ENCODE measurements around the gene BEGAIN. TPM values are rescaled to one million over a fixed set of nuclear protein-coding genes. Genes with fewer than 3 reads are reported as not detected.

BEGAIN gene
- total and polyA plus RNA-seq, 2 donors (not counting 3 experiments of a cell fraction or from before 2014, with no cell fraction given): 0.49 TPM; not detected in 1

GRCh38 chr14:100633406-100633805 is 46.2 kb upstream of the BEGAIN start:
- H3K4me2 ChIP-seq (ENCODE audit: insufficient read depth, low read length): no peak overlapping the region
- H3K27ac ChIP-seq (ENCODE audit: insufficient read depth, low read depth, low read length): no peak overlapping the region
- no peaks in the 10 kb centered on the region for H3K36me3 ChIP-seq (ENCODE audit: control insufficient read depth in 2 of 2, extremely low read depth in 1 of 2, insufficient read depth in 2 of 2, low read length in 2 of 2)
- H3K4me3 ChIP-seq (replicated peaks in 1 of 3; ENCODE audit: insufficient read depth in 1 of 3, low read depth in 1 of 3, low read length in 3 of 3): no peak overlapping the region
- DNase-seq (ENCODE audit: low read depth, low spot score) (no peak), FAIRE-seq (no peak)
- no peak overlapping the region for H2AFZ ChIP-seq (ENCODE audit: low read depth, low read length)
- BruUV-seq (replicated peaks): no TSS peak
- H3K79me2 ChIP-seq (ENCODE audit: control insufficient read depth, insufficient read depth, low read length): no peaks in the 10 kb centered on the region
- no peaks in the 10 kb centered on the region for H3K27me3 ChIP-seq (ENCODE audit: control insufficient read depth in 2 of 2, insufficient read depth in 2 of 2, low read length in 2 of 2)
- H3K9ac ChIP-seq (replicated peaks; ENCODE audit: extremely low read depth, insufficient read depth, low read length): no peak overlapping the region
- no peak for TF ChIP-seq EZH2 (IDR thresholded peaks at IDR 0.05; ENCODE audit: borderline replicate concordance, low read depth, low read length, severe bottlenecking)
- no peak for TF ChIP-seq FOS (IDR thresholded peaks at IDR 0.05; ENCODE audit: borderline replicate concordance, insufficient read depth, low read length)
- TF ChIP-seq CTCF (IDR thresholded peaks at IDR 0.05; ENCODE audit: extremely low read depth in 1 of 2, insufficient read depth in 1 of 2, low read depth in 1 of 2, low read length in 2 of 2): no peak
- TF ChIP-seq JUN (IDR thresholded peaks at IDR 0.05; ENCODE audit: borderline replicate concordance, insufficient read depth, insufficient read length, low read depth): no peak
- TF ChIP-seq GATA2 (IDR thresholded peaks at IDR 0.05; ENCODE audit: insufficient read depth, insufficient read length, low read depth, low read length): no peak
- TF ChIP-seq, protein P1, sequence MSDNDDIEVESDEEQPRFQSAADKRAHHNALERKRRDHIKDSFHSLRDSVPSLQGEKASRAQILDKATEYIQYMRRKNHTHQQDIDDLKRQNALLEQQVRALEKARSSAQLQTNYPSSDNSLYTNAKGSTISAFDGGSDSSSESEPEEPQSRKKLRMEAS (IDR thresholded peaks at IDR 0.05; ENCODE audit: insufficient read depth, insufficient read length): no peak
- TF ChIP-seq MYC (IDR thresholded peaks at IDR 0.05; ENCODE audit: low read depth, low read length): no peak
- no peak for TF ChIP-seq POLR2A (IDR thresholded peaks at IDR 0.05; ENCODE audit: low read depth, low read length)
- no peak for TF ChIP-seq POLR2AphosphoS5 (IDR thresholded peaks at IDR 0.05; ENCODE audit: insufficient read depth, low read depth, low read length)
- ChIA-PET POLR2A (no interaction called here), CTCF (interaction anchor here (1.5 kb wide), 1 partner anchor 12 kb away, joined by 4 read pairs; no protein-coding TSS in a partner anchor)
- no peaks in the 10 kb centered on the region for H4K20me1 ChIP-seq (replicated peaks; ENCODE audit: control insufficient read depth, extremely low read depth, insufficient read depth, low read length)
- no peaks in the 10 kb centered on the region for H3K9me1 ChIP-seq (replicated peaks; ENCODE audit: control insufficient read depth, extremely low read depth, insufficient read depth, low read length)
- H3K9me3 ChIP-seq (replicated peaks; ENCODE audit: control insufficient read depth, insufficient read depth, low read length): no peaks in the 10 kb centered on the region
- no peaks in the 10 kb centered on the region for H3K4me1 ChIP-seq (ENCODE audit: control insufficient read depth, extremely low read depth, insufficient read depth, low read length)
- dilution Hi-C loops (cut with MboI; ENCODE audit: extremely low pct_ligation_motif_present, low sequenced_read_pairs) (no loop called here), intact Hi-C loops (cut with micrococcal nuclease) (no loop called here)
